Measurements from ENCODE around the gene DDX43.

DNA sequence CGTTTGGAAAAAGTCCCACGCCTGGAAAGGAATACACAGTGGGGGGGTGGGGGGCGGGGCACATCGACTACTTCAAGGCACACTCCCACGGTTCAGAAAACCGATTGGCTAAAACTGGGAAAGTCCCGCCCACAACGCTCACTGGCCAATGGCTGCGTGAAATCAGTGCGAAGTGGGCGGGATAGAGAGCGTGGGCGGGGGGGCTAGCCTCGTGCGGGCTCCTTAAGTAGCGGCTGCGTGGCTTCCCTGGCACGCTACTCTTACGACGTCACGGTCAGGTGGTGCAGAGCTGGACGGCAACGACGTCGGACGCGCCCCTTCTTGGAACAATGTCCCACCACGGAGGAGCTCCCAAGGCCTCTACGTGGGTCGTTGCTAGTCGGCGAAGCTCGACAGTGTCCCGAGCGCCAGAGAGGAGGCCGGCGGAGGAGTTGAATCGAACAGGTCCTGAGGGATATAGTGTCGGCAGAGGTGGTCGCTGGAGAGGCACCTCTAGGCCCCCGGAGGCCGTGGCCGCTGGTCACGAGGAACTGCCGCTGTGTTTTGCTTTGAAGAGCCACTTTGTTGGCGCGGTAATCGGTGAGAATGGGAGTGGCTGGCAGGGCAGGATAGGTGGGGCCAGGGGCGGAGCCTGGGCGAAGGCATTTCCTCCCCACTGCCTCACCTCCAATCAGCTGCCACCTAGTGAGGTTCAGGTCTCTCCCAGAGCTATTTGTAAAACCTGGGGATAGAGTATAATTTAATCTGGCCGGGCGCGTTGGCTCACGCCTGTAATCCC, at the start of gene DDX43:
- TF ChIP-seq, protein P1, sequence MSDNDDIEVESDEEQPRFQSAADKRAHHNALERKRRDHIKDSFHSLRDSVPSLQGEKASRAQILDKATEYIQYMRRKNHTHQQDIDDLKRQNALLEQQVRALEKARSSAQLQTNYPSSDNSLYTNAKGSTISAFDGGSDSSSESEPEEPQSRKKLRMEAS (IDR thresholded peaks at IDR 0.05), result no peak
- TF ChIP-seq TAF1 (conservative IDR thresholded peaks at IDR 0.05), result no peak

Measured in liver (tissue), 2 donors.